ENCODE data around the gene UBA5.
A peak's percentile ranks its signal among the peaks of the same experiment; 100 is the strongest.

Gene UBA5

DNA sequence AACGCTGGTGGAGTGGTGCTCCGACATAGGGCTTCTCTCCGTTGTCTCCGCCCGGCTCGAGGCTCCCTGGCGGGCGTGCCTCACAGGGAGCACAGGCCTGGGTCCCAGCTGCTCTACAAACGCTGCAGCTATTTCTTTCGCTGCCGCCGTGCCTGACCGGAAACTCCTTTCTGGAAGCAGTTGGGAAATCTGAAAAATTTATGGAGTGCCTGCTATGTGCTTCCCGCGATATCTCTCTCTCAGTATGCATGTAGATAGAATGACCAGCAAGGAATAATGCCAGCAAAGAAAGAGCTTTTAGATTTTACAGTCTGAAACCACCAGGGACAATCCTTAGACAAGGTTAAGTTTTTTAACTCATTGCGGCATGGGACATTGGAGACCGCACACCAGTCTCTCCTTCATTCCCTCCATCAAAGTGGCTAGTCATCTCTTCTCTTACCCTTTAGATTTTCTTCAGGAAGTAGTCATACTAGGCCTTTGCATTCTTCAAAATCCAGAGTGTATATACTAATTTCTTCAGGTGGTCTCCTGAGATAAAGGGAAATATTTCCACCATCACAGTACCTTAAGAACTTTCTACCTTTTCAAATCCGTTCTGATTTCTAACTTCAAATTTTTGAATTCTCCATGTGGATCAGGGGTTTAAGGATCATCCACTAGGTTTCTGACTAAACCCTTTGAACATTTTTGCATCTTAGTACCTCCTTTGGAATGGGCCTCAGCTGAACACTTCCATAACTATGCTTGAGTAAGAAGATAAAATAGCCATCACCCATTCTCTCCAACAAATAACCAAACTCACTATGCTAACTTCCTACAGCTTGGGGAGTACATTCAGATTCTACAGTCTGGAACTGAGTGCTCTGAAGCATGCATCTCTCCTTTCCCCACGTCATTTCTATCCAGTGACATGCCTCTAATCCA, 63.2 kb downstream of the UBA5 start:
- POLR2A ChIA-PET: no interaction called here
- CTCF ChIA-PET: no interaction called here
- peak; percentile 13 for DNase-seq (ENCODE audit: extremely low spot score)
- TF ChIP-seq, protein P1, sequence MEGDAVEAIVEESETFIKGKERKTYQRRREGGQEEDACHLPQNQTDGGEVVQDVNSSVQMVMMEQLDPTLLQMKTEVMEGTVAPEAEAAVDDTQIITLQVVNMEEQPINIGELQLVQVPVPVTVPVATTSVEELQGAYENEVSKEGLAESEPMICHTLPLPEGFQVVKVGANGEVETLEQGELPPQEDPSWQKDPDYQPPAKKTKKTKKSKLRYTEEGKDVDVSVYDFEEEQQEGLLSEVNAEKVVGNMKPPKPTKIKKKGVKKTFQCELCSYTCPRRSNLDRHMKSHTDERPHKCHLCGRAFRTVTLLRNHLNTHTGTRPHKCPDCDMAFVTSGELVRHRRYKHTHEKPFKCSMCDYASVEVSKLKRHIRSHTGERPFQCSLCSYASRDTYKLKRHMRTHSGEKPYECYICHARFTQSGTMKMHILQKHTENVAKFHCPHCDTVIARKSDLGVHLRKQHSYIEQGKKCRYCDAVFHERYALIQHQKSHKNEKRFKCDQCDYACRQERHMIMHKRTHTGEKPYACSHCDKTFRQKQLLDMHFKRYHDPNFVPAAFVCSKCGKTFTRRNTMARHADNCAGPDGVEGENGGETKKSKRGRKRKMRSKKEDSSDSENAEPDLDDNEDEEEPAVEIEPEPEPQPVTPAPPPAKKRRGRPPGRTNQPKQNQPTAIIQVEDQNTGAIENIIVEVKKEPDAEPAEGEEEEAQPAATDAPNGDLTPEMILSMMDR (IDR thresholded peaks at IDR 0.05; ENCODE audit: control extremely low read depth, extremely low read depth, low read depth, missing control alignments): no peak

DNA sequence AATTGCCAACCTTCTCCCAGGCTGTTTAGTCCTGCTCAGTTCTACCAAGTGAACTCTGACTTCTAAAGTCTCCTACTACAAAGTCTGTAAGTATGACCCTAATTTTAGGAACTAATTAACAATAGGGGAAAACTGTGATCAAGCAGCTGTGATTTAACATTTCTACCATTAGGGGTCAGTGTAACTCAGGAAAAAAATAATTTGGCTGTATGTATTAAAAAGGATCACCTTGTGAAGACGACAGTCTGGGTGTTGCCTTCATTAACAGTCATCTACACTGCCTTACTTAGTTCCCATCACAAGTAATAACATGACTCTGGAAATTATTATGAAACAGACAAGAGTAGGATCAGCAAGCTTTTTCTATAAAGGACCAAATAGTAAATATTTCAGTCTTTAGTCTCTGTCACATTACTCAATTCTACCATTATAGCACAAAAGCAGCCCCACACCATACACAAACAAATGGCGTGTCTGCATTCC, 66.3 kb downstream of the UBA5 start:
- TF ChIP-seq, protein P1 (IDR thresholded peaks at IDR 0.05; ENCODE audit: control extremely low read depth, extremely low read depth, low read depth, missing control alignments): peak; percentile 64
- DNase-seq (ENCODE audit: extremely low spot score): peak; percentile 24
- ChIA-PET CTCF (interaction anchor here (0.8 to 2.5 kb wide), 32 partner anchors 10 to 1761 kb away, joined by 3 to 21 read pairs (median 4); partner anchors contain the start of genes ACAD11, CDV3 and UBA5), POLR2A (no interaction called here)

Measured in GM10248 (cell line).